Measurements from ENCODE around the gene ADD3. TPM values are rescaled to one million over a fixed set of nuclear protein-coding genes. Genes with fewer than 3 reads are reported as not detected.

The ADD3 gene
- total and polyA plus RNA-seq, 2 of the 13 experiments (the other 11 are each of a cell fraction or from before 2014, with no cell fraction given) = 44.7 to 57.5 TPM

GRCh38 chr10:110007161-110007700, 553 bp upstream of the ADD3 start (continued):
- no peak for TF ChIP-seq ZBTB25 (CRISPR knock-in tag; IDR thresholded peaks at IDR 0.05)
- no peak for TF ChIP-seq TRIM22 (IDR thresholded peaks at IDR 0.05)
- TF ChIP-seq NFE2L1 (CRISPR knock-in tag; IDR thresholded peaks at IDR 0.05; ENCODE audit: borderline replicate concordance) = no peak
- no peak for TF ChIP-seq ZNF816 (CRISPR knock-in tag; IDR thresholded peaks at IDR 0.05; ENCODE audit: borderline replicate concordance)
- TF ChIP-seq ATAD3A (CRISPR knock-in tag; IDR thresholded peaks at IDR 0.05) = no peak
- TF ChIP-seq ZNF781 (CRISPR knock-in tag; IDR thresholded peaks at IDR 0.05; ENCODE audit: borderline replicate concordance, not compliant biosample characterization) = peak; percentile 10
- 0 out of 2 replicates have a peak, but pooled peaks have one; percentile 7 for TF ChIP-seq FLYWCH1 (CRISPR knock-in tag; IDR thresholded peaks at IDR 0.05)
- TF ChIP-seq FOXK2 (IDR thresholded peaks at IDR 0.05) = no peak
- peak; percentile 28; the same call in 1 of the 2 replicates for TF ChIP-seq ELF1 (CRISPR knock-in tag; IDR thresholded peaks at IDR 0.05)
- peak; percentile 48; the same call in 1 of the 2 replicates for TF ChIP-seq ZNF142 (CRISPR knock-in tag; IDR thresholded peaks at IDR 0.05)
- no peak for TF ChIP-seq ATF1 (CRISPR knock-in tag; IDR thresholded peaks at IDR 0.05)
- no peak for TF ChIP-seq GLI4 (CRISPR knock-in tag; IDR thresholded peaks at IDR 0.05; ENCODE audit: borderline replicate concordance)
- TF ChIP-seq ZNF570 (CRISPR knock-in tag; IDR thresholded peaks at IDR 0.05; ENCODE audit: borderline replicate concordance) = no peak
- no peak for TF ChIP-seq PAX8 (CRISPR knock-in tag; IDR thresholded peaks at IDR 0.05; ENCODE audit: borderline replicate concordance)
- no peak for TF ChIP-seq EED (CRISPR knock-in tag; IDR thresholded peaks at IDR 0.05)
- no peak for TF ChIP-seq ASH2L (IDR thresholded peaks at IDR 0.05; ENCODE audit: insufficient read length, low read depth, low read length)
- peak; percentile 52; the same call in 1 of the 2 replicates for TF ChIP-seq UBTF (CRISPR knock-in tag; IDR thresholded peaks at IDR 0.05)
- no peak for TF ChIP-seq SIN3B (IDR thresholded peaks at IDR 0.05; ENCODE audit: low read length)
- 0 out of 2 replicates have a peak, but pooled peaks have one; percentile 26 for TF ChIP-seq ZBTB42 (CRISPR knock-in tag; IDR thresholded peaks at IDR 0.05)

Data from HepG2 (cell line).